HL-60 (cell line): ENCODE results near the gene TJP3.

Source experiments
- DNase-seq, 2 experiments: peaks; one replicate each; pipeline ENCODE4 v3.0.0-alpha.2; 2010 to 2020; ENCODE audit warnings: low read depth in 1 of 2, low spot score in 1 of 2
- H3K27ac ChIP-seq: fragments of 250-450 bp; sonication (Bioruptor Pico); replicated peaks from 2 replicates; pipeline ENCODE4 v1.5.1; 2020; ENCODE audit warnings: mild to moderate bottlenecking, moderate library complexity
- H3K27me3 ChIP-seq: fragments of 250-450 bp; sonication (Bioruptor Pico); 2 replicates; pipeline ENCODE4 v1.5.1; 2021; ENCODE audit warnings: mild to moderate bottlenecking, moderate library complexity; ENCODE audit not compliant: insufficient read depth, poor library complexity, severe bottlenecking
- H3K4me3 ChIP-seq: replicated peaks from 2 replicates; pipeline ENCODE4 v1.5.1; 2011; ENCODE audit warnings: mild to moderate bottlenecking, control low read depth, low read length; ENCODE audit not compliant: insufficient read depth
- CTCF ChIP-seq: IDR thresholded peaks from one replicate; pipeline ENCODE4 v1.5.1; 2011; ENCODE audit warnings: low read length, control low read depth, inconsistent platforms; ENCODE audit not compliant: insufficient read depth
- GABPA ChIP-seq: IDR thresholded peaks from 2 replicates; pipeline ENCODE4 v1.6.1; 2012; ENCODE audit warnings: low read depth
- POLR2AphosphoS5 ChIP-seq: IDR thresholded peaks from 2 replicates; pipeline ENCODE4 v1.6.1; 2012; ENCODE audit warnings: low read depth
- SPI1 ChIP-seq: IDR thresholded peaks from 2 replicates; pipeline ENCODE4 v1.6.1; 2012; ENCODE audit warnings: low read depth, mild to moderate bottlenecking, borderline replicate concordance
- TF ChIP-seq, protein P1 (sequence below): IDR thresholded peaks from 2 replicates; pipeline ENCODE4 v1.6.1; 2012; ENCODE audit warnings: low read depth; ENCODE audit not compliant: insufficient replicate concordance

Gene TJP3

GRCh38 chr19:3730457-3730958, 22.3 kb downstream of the TJP3 start:
- no peak overlapping the region for H3K4me3 ChIP-seq

DNA sequence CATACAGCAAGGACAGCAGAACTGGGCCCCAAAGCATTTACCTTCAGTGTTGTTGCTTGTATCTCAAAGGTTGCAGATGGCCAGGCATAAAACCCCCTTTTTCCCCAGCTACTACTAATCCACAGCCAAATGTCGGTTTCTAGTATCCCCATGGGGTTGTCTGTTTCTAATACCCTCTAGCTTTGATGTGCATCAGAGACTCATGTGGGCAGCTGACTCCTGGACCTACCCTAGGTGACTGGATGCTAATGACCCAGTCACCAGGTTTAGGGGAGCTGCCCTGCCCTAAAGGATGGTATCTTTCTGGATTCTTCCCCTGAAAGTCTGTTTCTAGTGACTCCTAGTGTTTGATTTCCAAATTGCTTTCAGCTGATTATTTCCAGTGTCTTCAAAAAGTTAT, 23.9 kb downstream of the TJP3 start:
- H3K27ac ChIP-seq, result no peak overlapping the region
- no peaks in the 10 kb centered on the region for H3K27me3 ChIP-seq
- DNase-seq, result no peak
- no peak overlapping the region for H3K4me3 ChIP-seq
- TF ChIP-seq SPI1 (no peak), CTCF (no peak), POLR2AphosphoS5 (no peak), GABPA (no peak)
- TF ChIP-seq, protein P1, sequence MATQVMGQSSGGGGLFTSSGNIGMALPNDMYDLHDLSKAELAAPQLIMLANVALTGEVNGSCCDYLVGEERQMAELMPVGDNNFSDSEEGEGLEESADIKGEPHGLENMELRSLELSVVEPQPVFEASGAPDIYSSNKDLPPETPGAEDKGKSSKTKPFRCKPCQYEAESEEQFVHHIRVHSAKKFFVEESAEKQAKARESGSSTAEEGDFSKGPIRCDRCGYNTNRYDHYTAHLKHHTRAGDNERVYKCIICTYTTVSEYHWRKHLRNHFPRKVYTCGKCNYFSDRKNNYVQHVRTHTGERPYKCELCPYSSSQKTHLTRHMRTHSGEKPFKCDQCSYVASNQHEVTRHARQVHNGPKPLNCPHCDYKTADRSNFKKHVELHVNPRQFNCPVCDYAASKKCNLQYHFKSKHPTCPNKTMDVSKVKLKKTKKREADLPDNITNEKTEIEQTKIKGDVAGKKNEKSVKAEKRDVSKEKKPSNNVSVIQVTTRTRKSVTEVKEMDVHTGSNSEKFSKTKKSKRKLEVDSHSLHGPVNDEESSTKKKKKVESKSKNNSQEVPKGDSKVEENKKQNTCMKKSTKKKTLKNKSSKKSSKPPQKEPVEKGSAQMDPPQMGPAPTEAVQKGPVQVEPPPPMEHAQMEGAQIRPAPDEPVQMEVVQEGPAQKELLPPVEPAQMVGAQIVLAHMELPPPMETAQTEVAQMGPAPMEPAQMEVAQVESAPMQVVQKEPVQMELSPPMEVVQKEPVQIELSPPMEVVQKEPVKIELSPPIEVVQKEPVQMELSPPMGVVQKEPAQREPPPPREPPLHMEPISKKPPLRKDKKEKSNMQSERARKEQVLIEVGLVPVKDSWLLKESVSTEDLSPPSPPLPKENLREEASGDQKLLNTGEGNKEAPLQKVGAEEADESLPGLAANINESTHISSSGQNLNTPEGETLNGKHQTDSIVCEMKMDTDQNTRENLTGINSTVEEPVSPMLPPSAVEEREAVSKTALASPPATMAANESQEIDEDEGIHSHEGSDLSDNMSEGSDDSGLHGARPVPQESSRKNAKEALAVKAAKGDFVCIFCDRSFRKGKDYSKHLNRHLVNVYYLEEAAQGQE, result no peak

More at GRCh38 chr19:3730457-3730958, 22.3 kb downstream of the TJP3 start:
- Histone ChIP-seq H3K27me3 (no peaks in the 10 kb centered on the region), H3K27ac (no peak overlapping the region)
- TF ChIP-seq SPI1, result no peak
- TF ChIP-seq GABPA, result no peak
- TF ChIP-seq, protein P1, result no peak
- no peak for TF ChIP-seq POLR2AphosphoS5
- no peak for TF ChIP-seq CTCF
- DNase-seq, result no peak

GRCh38 chr19:3733549-3734309, 25.5 kb downstream of the TJP3 start:
- Histone ChIP-seq H3K4me3 (no peak overlapping the region), H3K27ac (no peak overlapping the region), H3K27me3 (no peaks in the 10 kb centered on the region)
- DNase-seq, result no peak
- TF ChIP-seq CTCF, result no peak
- no peak for TF ChIP-seq GABPA
- no peak for TF ChIP-seq POLR2AphosphoS5
- TF ChIP-seq SPI1, result peak; percentile 17; the same call in 1 of the 2 replicates
- TF ChIP-seq, protein P1, result no peak
